Brain pericyte (primary cell): ENCODE data around the gene EPHA2.
"Not testable (repeated sequence)": the region's sequence is repeated elsewhere in the genome, so short reads cannot be mapped to it uniquely, and the experiment has no call there.

Experiments used
- DNase-seq: peaks from one replicate; pipeline ENCODE4 v3.0.0-alpha.2; 2012; ENCODE audit warnings: low read depth, low spot score

The EPHA2 gene

DNA sequence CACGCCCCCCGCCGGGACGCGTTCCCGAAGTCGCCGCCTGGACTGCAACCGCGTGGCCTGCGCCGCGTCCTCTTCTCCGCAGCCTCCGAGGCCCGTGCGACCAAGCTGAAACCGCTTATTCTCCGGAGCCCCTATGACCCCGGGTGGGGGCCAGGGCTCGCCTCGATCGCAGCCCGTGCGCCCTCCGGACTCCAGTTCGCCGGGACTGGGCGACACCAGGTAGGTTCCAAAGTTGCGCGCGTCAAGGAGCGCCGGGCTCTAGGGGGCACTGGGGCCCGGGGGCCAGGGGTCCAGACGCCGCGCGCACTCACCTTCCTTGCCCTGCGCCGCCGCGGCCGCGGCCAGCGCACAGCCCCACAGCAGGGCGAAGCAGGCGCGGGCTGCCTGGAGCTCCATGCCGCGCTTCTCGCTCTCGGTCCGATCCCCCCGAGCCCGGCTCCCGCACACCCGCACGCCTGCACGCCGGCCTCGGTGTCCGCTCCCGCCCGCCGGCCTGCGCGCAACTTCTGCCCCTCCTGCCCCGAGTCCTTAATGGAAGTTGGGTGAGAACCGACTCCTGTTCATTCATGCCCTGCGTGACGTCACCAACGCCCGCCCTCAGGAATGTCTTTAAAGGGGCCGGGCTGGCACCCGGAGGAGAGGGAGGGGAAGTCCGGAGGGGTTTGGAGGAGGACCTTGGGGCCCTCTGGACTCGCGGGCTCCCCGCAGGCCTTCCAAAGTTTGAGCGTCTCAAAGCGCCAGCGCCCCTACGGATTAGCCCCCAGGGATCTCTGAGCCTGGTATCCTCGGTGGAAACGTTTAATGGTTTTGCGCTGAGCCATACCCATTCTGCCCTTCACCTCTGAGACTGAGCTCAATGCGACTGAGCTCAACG lies at the start of gene EPHA2:
EPHA2 (minus strand) TSS at position 533 of the 874 bp plus-strand sequence; CDS start at position 396, 137 bp downstream.
- no peak for DNase-seq

DNA sequence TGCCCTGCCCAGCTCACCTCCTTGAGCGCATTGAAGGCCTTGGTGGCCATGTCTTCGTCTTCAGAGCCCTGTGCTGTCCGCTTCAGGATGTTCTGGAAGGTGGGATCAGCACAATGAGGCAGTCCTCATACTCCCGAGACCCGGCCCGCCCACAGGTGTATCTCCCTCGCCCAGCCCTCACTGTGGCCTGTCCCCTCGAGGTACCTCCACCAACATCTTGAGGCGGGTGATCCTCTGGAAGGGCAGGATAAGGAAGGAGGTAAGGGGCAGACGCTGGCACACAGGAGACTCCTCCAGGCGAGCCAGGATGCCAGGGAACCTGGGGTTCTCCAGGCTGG lies 49.4 kb upstream of the EPHA2 start:
- no peak for DNase-seq

DNA sequence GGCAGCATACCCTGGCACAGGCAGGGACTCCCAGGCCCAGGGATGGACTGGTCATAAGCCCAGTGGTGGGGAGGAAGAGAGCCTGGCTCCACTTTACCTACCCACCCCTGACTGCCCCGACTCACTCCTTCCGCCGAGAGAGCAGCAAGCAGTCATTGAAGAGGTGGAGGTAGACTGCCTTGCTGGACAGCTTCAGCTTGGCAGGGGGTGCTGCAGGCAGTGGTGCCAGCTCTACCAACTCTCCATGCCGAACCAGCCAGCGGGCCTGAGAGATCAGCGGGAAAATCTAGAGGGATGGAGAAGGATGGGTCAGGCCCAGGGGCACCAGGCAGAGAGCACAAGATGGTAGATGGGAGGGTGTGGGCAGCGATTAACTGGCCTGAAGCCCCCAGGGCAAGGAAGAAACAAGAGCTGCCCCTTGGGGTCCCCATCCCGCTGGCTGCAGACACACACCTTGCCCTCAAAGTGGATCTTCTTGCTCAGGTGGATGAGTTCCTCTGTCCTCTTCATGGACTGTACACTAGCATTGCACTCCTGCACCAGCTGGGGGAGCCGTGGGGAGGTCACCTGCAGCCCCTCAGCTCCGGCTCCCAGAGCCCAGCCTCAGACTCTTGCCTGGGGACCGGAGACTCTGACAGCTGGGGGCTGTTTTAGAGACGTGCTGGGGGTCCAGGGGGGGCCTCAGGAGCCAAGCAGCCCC lies 48.9 kb upstream of the EPHA2 start:
- DNase-seq = no peak

DNA sequence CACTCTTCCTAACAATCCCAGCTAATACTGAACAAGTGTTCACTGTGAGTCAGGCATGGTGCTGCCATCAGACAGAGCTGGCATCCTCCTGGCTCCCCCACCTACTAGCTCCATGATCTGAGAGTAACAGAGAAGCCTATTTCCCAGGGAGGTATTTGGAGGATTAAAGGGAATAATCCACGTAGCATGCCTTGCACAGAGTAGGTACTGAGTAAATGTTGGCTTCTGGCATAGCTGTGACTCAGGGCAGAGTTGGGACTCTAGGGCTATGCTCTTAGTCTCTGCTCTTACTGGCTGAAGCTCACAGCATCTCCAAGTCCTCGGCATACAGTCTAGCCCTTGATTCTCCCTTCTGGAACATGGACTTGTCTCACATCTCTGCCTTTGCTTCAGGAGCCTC lies 48.3 kb upstream of the EPHA2 start:
- no peak for DNase-seq

DNA sequence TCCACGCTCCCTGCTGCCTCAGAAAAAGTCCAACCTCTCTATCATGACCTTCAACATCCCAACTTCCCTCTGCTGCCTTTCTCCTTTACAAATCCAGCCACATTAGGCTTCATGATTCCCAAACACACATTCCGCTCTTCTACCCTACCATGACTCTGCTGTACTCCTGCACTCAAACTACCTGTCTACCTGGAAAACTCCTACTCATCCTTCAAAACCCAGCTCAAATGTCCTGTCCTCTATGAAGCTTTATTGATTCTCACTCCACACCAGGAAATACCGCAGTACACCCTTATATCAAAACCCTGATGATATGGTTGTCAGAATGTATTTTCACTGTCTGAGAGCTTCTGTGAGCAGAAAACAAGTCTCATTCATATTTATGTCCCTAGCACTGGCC lies 47.7 kb upstream of the EPHA2 start:
- DNase-seq = no peak

DNA sequence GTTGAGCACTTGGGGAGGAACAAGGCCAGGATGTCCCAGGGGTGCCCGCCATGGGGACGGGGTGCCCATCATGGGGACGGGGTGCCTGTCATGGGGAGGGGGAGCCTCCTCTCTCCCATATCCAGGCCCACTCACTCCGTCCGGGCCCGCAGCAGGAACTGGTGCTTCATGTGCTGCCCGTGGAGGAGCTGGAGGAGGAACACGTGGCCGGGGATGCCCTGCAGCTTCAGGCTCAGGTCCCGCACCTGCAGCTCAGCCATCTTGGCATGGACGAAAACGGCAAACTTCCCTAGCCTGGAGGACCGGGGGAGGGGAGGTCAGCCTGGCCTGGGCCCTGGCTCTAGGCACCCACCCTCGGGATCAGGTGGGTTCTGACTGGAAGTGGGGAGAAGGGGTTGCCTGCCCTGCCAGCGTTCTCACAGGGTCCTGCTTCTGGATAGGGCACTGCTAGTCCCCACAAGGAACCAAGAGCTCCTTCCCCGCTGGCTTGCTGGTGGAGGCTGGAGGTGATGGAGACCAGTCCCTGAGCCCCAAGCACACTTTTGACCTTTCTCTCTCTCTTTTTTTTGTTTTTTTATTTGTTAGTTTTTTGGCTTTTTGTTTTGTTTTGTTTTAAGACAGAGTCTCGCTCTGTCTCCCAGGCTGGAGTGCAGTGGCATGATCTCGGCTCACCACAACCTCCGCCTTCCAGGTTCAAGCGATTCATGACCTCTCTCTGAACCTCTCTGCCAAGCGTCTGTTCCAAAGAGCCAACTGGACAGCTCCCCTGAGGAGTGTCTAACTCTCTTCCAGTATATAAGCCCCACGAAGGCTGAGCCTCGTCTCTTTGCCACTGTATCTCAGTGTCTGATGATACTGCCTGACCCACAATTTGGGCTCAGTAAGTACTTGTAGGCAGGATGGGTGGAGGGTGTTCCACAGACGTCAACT lies 46.7 kb upstream of the EPHA2 start:
- DNase-seq = no peak

DNA sequence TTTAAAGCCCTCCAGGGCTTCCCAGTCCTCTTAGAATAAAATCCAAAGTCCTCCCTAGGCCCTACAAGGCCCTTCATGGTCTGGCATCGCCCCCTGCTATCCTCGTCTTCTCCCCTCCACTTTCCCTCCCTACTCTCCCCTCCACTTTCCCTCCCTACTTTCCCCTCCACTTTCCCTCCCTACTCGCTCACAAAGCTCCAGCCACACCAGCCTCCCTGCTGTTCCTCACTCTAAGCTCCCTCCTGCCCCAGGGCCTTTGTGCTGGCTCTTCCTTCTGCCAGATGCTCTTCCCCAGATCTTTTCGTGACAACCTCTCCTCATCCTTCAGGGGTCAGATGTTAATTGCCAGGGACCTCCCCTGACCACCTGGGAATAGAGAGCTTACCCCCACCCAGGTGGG lies 43.8 kb upstream of the EPHA2 start:
- DNase-seq = no peak

DNA sequence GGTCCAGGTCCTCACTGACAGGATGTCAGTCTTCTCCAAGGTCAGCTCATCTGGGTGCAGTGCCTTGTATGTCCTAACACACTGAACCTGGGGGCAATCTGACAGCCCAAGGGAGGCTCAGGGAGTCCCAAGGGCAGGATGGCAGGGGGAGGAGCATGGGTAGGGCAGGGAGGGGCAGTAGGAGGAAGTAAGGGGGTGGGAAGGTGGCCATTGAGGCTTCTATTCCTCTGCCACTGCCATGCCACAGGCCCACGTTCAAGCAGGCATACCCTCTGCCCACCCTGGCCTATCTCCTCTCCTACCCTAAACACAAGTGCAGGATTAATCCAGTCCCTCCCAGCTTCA lies 43.3 kb upstream of the EPHA2 start:
- no peak for DNase-seq

DNA sequence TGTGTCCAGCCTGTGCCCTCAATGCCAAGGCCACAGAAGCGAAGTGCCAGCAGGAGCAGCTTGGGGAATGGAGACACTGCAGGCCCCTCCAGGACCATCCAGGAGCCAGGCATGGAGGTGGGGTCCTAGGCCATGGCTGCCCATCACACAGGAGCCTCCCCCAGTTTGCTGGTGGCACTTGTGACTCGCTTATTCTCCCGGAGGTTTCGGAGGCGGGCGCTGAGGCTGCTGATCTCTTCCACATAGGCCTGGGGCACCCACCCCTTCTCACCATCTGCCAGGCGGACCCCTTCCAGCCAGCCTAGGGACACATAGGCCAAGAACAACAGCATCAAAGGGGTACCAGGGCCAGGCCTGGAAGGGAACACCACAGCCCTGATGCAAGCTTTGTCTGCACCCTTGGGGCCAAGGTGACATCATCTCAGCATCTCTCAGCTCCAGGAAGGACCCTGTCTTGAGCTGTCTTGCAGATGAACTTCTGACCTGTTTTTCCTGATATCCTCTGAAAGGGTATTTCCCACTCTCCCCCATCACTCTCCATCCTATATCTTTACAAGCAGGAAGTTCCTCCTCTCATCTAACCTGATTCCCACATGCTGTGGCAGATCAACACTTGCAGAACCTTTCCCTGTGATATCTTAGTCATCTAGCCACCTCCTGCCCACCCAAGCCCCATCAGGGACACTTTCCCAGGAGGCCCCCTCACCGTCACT lies 42.7 kb upstream of the EPHA2 start:
- no peak for DNase-seq

DNA sequence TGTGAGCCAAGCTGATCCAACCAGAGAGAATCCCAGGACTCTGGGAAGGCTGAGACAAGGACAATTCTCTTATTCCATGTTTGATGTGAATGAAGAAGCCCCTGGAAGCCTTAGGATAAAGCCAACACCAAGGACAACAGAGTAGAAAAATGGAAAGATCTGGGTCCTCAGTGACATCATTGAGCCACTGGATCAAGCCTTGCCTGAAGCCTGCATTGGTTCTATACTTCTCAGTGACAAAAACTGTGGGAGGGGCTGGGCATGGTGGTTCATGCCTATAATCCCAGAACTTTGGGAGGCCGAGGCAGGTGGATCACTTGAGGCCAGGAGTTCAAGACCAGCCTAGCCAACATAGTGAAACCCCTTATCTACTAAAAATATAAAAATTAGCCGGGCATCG lies 41.0 kb upstream of the EPHA2 start:
- DNase-seq = no peak

DNA sequence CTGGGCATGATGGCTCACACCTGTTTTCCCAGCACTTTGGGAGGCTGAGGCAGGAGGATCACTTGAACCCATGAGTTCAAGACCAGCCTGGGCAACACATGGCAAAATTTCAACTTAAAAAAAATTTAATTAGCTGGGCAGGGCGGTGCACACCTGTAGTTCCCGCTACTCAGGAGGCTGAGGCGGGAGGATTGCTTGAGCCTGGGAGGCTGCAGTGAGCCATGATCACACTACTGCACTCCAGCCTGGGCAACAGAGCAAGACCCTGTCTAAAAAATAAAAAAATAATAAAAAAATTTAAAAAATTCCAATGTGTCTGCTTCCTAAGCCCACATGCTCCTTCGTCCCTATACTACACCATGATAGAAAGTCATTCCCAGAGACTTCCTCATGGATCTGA lies 40.3 kb upstream of the EPHA2 start:
- DNase-seq = not testable (repeated sequence)

DNA sequence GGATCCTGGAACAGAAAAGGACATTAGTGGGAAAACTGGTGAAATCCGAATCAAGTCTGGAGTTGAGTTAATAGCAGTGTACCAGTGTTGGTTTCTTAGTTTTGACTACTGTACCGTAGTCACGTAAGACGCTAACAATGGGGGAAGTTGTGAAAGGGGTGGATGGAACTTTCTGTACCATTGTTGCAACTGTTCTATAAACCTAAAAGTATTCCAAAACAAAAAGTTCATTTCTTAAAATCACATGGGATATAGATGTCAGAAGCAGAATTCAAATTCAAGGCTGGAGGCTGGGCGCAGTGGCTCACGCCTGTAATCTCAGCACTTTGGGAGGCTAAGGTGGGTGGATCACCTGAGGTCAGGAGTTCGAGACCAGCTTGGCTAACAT lies 39.6 kb upstream of the EPHA2 start:
- no peak for DNase-seq

DNA sequence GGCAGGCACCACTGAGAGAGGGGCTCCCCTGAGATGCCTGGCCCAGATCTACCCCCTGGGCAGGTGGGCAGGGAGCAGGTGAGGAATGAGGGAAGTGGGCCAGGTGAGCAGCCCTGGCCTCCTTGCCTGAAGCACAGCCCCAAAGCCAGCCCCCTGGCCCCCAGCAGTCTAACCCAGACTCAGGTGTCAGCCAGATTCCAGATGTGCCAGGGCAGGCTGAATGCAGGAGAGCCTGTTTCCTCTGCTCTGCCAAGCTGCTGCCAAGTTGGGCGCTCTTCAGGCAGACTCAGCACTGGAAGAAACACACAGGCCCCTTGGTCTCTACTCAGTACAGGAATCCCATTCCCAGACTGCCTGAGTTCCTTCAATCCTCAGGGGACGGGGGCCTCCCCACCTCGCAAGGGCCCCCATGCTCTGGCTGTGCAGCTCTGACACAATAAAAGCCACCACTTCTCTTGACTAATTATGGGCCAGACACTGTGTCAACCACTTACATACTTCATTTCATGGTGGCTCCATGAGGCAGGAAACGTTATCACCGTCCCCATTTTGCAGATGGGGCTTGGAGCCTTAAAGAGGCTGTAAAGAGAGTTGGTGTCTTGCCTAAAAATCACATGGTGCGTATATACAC lies 36.2 kb upstream of the EPHA2 start:
- no peak for DNase-seq

DNA sequence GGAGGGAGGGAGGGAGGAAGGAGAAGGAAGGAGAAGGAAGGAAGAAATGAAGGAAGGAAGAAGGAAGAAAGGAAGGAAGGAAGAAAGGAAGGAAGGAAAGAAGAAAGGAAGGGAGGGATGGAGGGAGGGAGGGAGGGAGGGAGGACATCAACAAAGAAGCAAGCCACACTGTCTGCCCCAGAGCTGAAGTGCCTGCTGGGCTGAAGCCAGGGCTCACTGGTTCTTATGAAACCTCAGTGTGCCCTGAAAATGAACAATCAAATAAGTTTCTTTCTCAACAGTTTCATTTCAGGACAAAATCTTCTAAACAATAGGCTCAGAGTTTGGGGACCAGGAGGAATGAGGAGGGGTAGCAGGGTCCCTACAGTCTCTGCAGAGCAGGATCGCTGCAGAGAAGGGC lies 35.4 kb upstream of the EPHA2 start:
- DNase-seq = no peak

DNA sequence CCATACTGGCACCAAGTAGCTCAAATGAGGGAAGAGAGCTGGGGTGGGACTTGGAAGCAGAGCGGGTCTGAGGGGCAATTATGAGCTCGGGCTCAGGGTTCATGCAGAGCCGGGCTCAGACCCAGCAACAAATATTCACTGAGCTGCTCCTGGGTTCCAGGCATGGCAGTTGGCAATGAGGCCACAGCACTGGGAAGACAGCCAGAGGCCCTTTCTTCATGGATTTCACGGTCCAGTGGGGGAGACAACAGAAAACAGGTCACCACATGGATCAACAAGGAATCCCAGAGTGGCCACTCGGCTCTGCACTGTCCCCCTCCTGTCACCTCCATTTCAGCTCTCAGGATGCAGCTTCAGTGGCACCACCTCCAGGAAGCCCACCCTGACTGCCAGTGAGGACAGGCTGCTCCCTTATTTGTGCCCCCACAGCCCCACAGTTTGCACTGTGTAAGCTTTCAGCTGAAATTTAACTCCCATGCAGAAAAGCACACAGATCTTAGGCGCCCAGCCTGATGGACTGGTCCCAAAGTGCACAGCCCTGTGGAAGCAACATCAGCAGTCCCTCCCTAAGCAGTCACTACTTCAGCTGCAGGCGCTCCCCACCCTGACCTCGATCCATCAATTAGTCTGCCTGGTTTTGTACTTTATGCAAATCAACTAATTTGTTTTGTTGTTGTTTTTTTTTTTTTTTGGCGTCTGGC lies 34.2 kb upstream of the EPHA2 start:
- no peak for DNase-seq

DNA sequence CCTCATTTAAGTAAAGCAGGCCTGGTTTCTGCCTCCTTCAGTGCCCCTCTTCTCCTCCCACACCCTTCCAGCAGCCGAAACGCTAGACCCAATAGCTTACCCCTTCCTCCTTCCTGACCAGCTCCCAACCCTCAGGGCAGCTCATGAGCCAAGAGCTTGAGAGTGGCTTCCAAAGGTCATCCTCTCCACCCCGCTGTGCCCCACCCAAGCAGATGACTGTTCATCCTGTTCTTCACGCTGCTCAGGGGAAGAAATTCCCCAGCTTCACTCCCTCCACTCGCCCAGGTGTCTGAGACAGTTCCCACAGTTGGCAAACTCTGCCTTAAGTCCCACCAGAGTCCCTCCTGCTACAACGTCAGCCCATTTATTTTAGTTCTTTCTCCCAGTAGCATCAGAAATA lies 33.1 kb upstream of the EPHA2 start:
- no peak for DNase-seq

DNA sequence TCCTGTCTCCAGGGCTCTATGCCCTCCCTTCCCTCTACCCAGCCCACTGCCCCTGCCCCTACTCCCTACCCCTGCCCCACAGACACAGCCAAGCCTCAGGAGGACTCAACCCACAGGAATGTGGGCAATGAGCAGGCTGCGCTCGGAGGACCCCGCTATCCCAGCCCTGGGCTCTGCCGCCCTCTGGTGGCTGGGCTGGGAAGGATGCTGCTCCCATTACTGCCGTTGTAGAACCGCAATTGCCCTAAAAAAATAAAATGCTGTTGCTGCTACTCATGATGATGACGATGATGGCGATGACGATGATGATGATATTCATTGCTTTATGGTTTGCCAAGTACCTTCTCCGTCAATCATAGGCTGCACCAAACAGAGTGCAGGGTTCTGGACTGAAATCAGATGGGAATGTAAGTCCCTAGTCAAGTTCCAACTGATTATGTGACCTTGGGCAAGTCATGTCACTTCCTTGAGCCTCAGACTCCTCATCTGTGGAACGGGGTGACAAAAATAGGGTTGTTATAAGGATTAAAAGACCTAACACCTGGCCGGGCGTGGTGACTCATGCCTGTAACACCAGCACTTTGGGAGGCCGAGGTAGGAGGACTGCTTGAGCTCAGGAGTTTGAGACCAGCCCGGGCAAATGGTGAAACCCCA lies 32.0 kb upstream of the EPHA2 start:
- DNase-seq = peak; percentile 50

DNA sequence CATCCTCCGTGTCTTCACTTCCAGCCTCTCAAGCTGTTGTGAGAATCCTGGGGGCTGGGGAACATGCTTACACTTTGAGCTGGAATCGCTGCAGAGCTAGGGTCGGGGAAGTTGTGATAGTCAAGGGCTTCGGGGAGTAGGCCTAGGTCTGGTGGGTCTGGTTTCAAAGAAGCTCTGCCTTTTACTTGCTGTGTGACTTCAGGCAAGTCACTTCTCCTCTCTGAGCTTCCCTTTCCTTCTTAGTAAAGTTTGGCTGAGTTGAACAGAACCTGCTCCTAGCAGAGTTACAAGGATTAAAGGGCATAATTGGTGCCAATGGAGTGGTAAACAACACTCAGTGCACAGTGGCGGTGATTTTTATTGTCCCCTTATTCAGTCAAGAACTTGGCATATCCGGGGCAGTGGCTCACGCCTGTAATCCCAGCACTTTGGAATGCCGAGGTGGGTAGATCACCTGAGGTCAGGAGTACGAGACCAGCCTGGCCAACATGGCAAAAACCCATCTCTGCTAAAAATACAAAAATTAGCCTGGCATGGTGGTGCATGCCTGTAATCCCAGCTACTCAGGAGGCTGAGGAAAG lies 30.9 kb upstream of the EPHA2 start:
- DNase-seq = no peak

DNA sequence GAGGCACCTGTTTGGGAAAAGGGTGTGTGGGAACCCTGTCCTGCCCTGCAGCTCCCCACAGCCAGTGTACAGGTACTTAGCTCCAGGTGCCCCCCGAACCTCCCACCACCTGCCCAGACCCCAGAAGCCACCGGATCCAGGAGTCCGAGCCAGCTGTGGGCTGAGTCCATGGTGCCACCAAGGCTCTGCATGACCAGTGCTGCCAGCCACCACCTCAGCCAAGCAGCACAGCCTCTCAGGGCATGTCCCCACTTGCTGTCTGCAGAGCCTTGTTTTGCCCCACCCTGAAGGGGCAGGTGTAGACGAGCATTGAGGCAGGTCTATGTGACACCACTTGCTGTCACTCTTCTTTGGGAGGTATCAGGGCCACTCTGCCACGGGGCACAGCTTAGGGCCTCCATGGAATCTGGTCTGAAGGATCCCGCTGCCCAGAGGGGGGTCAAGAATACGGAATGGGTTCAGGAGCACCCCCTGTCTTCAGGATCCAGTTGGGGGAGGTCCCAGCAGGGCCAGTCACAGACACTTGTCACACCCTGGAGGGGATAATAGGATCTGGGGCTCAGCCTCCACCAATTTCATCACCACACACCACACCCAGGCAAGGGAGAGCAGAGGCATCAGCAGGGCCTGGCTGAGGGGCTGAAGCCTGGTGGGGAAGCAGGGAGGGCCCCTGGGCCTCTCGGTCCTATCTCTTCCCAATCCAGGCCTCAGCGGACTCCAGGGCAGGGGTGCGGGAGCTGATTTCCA lies 28.9 kb upstream of the EPHA2 start:
- DNase-seq = no peak
